HG03175 (cell line): ENCODE measurements around the gene ABCC3.

Source experiments
- ATAC-seq: cut with Tn5 transposase; IDR thresholded peaks from one replicate; pipeline ENCODE4 v1.9.1; 2021; ENCODE audit warnings: mild to moderate bottlenecking, moderate library complexity; ENCODE audit not compliant: unreplicated experiment

ABCC3 gene

DNA sequence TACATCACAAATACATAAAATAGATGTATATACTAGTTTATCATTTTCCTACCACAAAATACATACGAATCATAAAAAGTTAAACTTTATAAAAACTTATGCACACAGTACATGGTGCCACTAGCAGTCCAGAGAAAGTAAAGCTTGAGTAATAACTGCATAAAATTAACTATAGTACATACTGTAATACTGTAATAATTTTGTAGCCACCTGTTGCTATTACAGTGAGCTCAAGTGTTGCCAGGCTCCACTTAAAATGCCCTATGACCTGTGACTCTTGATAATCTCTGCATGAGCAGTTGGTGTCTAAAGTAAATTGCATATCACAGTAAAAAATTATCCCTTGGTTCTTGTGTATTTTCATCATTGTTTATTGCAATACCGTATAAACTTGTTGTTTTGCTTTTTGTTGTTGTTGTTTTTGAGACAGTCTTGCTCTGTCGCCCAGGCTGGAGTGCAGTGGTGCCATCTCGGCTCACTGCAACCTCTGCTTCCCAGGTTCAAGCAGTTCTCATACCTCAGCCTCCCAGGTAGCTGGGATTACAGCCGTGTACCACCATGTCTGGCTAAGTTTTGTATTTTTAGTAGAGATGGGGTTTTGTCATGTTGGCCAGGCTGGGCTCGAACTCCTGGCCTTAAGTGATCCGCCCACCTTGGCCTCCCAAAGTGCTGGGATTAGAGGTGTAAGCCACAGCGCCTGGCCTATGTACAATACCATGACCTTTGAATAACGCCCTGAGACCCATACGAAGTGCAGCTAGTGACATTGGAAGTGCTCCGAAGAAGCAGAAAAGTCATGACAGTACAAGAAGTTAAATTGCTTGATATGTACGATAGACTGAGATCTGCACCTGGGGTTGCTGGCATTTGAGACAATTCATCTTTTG is 91.3 kb downstream of the ABCC3 start:
- no peak for ATAC-seq

DNA sequence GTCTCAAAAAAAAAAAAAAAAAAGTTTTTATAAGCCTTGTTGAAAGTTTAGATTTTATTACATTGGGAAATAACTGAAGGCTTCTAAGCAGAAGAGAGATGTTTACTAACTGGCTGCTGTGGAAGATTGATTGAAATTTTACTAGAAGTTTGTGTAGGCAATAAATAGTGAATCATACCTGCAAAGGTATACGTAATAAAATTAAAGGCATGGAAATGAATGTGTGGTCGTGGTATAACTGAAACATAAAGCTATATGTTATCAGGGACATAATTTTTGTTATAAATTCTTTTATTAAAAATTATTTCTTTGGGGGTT is 93.4 kb downstream of the ABCC3 start:
- no peak for ATAC-seq

DNA sequence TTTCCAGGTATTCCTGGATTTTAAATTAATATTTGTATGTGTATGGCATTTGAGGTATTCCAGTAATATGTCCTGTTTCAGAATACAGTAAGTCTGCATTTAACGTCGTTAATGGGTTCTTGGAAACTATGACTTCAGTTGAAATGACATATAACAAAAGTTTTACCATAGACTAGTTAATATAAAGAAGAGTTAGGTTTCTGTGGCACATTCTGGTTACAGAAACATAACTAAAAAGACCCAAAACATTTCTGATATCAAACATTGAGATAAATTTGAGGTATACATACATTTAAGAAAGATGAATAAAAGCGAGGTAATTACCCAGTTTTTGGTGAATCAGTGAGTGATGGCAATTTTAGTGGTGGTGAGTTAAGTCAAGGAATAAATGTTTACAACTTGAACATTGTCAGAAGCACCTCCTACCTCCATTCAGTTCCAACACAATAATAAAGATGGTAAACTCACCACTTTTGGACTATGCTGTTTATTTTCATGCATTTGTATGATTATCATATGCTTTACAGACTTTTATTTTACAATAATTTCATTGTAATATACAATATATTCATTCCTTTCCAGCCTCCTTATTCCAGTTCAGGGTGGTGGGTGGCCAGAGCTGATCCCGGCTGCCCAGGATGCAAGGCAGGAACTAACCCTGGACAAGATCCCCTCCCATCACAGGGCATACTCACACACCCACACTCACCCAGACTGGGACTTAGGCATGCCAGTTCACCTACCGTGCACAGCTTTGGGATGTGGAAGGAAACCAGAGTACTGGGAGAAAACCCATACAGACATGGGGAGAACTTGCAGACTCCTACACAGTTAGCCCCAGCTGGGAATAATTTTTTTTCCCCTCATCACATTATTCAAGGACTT is 94.4 kb downstream of the ABCC3 start:
- no peak for ATAC-seq

- ATAC-seq: no peak
These were observed 97.1 kb downstream of the ABCC3 start for GRCh38 chr17:50731575-50732460.

DNA sequence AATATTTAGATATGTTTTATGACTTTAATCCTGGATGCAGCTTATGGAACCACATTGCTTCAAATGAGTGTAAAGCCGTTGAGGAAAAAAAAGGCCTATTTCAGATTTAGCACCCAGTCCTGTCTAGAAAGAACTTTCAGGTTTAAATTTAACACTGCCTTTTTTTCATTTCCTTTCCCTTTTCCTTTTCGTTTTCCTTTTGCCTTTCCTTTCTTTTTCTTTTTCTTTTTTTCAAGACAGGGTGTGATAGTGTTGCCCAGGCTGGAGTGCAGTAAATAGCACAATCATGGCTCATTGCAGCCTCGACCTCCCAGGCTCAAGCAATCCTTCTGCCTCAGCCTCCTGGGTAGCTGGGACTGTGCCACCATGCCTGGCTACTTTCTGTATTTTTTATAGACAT is 100.6 kb downstream of the ABCC3 start:
- ATAC-seq: no peak

DNA sequence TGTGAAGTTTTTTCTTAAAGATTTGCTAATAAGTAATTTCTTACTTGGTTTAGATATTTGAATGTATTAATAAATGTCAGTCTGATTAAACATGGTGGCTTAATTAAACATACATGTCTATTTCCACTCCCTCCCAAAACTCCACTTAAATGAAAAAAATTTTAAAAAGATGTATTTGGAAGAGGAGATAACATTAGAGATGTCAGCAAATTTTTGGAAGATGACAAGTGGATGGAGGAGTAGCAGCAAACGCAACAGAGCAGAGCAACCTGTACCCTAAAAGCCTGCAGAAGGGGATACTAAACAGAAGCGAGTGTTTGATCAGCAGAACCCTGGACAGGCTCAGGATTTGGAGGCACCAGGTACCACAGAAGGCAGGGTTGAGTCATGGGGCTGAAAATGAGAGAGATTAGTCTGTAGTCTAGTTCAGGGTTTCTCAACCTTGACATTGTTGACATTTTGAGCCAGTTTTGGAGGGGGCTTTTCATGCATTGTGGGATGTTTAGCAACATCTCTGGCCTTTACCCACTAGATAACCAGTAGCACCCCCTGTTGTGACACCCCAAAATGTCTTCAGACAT is 102.5 kb downstream of the ABCC3 start:
- no peak for ATAC-seq

- ATAC-seq: no peak
These were observed 104.4 kb downstream of the ABCC3 start for GRCh38 chr17:50739098-50739497.
